IPS DF 19.7 (cell line): Measurements from ENCODE around the gene PAOX.

Experiments
- DNase-seq: peaks from one replicate; pipeline ENCODE4 v3.0.0-alpha.2; 2013; ENCODE audit warnings: low read depth, low spot score

The PAOX gene

GRCh38 chr10:133439517-133440461 is 60.7 kb downstream of the PAOX start:
- DNase-seq, result no peak

- no peak for DNase-seq
Observed at GRCh38 chr10:133440633-133441285, 61.7 kb downstream of the PAOX start.
